Measurements from ENCODE around the gene TMOD4. TPM values are rescaled to one million over a fixed set of nuclear protein-coding genes. Genes with fewer than 3 reads are reported as not detected.

The TMOD4 gene
- total and polyA plus RNA-seq, 9 of the 15 experiments (the other 6 are each of a cell fraction or from before 2014, with no cell fraction given): 0.18 to 1.8 (median 1.1) TPM; not detected in 1

DNA sequence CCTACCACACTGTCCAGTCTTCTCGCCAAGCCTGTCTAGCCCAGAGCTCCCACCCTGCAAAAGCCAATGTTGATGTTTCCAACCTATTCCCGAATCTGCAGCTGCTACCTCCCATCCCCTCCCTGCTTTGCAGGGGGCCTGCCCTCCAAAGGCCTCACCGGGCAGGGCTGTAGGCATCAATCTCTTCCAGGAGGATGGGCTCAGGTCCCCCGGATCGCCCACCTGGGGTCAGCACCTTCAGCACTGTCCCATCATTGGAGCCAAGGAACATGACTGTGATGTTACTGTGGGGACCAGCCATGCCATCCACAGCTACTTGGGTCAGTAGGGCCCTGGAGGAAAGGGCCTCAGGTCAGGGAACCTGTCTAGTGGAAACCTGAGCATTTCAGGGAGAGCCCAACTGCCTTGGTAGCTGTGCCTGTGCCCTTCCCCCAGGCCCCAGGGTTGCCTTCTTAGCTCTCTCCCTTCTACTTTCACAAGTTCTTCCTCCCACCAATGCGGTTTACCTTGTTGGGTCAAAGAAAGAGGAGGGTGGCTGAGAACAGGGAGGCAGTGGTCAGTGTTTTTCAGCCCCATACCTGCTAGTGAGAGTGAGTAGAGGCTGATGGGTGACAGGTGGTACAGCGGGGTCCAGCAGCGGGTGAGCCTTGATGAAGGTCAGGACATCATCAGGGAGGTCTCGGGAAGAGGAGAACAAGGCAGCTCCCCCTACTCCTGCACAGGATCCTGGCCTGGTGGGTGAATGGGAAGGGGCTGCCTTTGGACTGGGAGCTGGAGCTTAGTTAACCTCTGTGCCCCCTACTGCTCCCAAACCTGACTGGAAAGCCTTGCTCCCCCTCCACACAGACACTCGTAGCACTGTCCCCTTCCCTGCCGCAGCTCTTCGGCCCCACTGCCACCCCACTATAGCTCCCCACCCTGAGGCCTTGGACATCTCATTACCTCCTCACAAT is 40.1 kb downstream of the TMOD4 start:
- Histone ChIP-seq H3K79me2 (ENCODE audit: control insufficient read depth, insufficient read depth, low read length) (no peaks in the 10 kb centered on the region), H3K4me2 (ENCODE audit: insufficient read depth, low read length) (no peak overlapping the region), H3K4me1 (replicated peaks in 1 of 2; ENCODE audit: control insufficient read depth in 2 of 2, insufficient read depth in 2 of 2, low read length in 2 of 2) (peaks cover 0 to 25% of the 10 kb centered on the region in 2 experiments; a peak in 2 of 5 replicates), H3K27me3 (ENCODE audit: control insufficient read depth in 2 of 2, insufficient read depth in 2 of 2, low read length in 2 of 2) (no peaks in the 10 kb centered on the region; a peak in 1 of 5 replicates), H3K27ac (ENCODE audit: extremely low read depth, low read depth, low read length) (no peak overlapping the region), H3K9me1 (ENCODE audit: control insufficient read depth, insufficient read depth, low read length) (no peaks in the 10 kb centered on the region), H4K20me1 (replicated peaks; ENCODE audit: control insufficient read depth, insufficient read depth, low read length) (peaks cover 6% of the 10 kb centered on the region; the same call in 1 of the 2 replicates), H3K36me3 (ENCODE audit: control insufficient read depth, insufficient read depth, low read length) (no peaks in the 10 kb centered on the region), H2AFZ (ENCODE audit: low read depth, low read length) (no peak overlapping the region), H3K4me3 (no peak overlapping the region), H3K9ac (ENCODE audit: insufficient read depth in 1 of 2, low read depth in 2 of 2, low read length in 2 of 2) (no peak overlapping the region), H3K9me3 (replicated peaks; ENCODE audit: control insufficient read depth, insufficient read depth, low read depth, low read length) (no peaks in the 10 kb centered on the region)
- FAIRE-seq: peak; percentile 75
- intact Hi-C loops (cut with micrococcal nuclease) (no loop called here), in situ Hi-C loops (cut with MboI) (no loop called here)
- ChIA-PET CTCF (ENCODE audit: low intra/inter-chr PET ratio) (no interaction called here), POLR2A (interaction anchor here (0.5 to 1.7 kb wide), 5 partner anchors 9 to 40 kb away, joined by 3 to 7 read pairs (median 4); partner anchors contain the start of gene TNFAIP8L2)
- no peak for TF ChIP-seq RBM14 (IDR thresholded peaks at IDR 0.05; ENCODE audit: borderline replicate concordance, insufficient read depth, low read depth, low read length)
- TF ChIP-seq, protein P1, sequence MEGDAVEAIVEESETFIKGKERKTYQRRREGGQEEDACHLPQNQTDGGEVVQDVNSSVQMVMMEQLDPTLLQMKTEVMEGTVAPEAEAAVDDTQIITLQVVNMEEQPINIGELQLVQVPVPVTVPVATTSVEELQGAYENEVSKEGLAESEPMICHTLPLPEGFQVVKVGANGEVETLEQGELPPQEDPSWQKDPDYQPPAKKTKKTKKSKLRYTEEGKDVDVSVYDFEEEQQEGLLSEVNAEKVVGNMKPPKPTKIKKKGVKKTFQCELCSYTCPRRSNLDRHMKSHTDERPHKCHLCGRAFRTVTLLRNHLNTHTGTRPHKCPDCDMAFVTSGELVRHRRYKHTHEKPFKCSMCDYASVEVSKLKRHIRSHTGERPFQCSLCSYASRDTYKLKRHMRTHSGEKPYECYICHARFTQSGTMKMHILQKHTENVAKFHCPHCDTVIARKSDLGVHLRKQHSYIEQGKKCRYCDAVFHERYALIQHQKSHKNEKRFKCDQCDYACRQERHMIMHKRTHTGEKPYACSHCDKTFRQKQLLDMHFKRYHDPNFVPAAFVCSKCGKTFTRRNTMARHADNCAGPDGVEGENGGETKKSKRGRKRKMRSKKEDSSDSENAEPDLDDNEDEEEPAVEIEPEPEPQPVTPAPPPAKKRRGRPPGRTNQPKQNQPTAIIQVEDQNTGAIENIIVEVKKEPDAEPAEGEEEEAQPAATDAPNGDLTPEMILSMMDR (IDR thresholded peaks at IDR 0.05 in 2 of 3, conservative IDR thresholded peaks at IDR 0.05 in 1 of 3; ENCODE audit: insufficient read depth in 2 of 3, low read depth in 1 of 3, low read length in 3 of 3): peak; percentile 26 to 31 (median 30); a peak in 4 of 6 replicates
- peak; percentile 63; the same call in 2 of the 3 replicates for ATAC-seq
- DNase-seq (ENCODE audit: extremely low read depth in 1 of 4, low spot score in 3 of 4): peak in 1 of 4 experiments; percentile 25
- BruUV-seq (replicated peaks): no TSS peak
- WGBS (ENCODE audit: insufficient coverage, low coverage, missing lambda C conversion rate): 33% methylated on average over 10 of the region's 12 CpGs
